ENCODE data around the gene U2AF1L4. TPM values are rescaled to one million over a fixed set of nuclear protein-coding genes. Genes with fewer than 3 reads are reported as not detected.

U2AF1L4 gene, protein sequence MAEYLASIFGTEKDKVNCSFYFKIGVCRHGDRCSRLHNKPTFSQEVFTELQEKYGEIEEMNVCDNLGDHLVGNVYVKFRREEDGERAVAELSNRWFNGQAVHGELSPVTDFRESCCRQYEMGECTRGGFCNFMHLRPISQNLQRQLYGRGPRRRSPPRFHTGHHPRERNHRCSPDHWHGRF
- total RNA-seq (10 to 100 TPM; 52.7 to 53.1 TPM), polyA plus RNA-seq (10 to 100 TPM; 43.1 to 93.1 (median 76.6) TPM), total RNA-seq (5.1 to 16.3 (median 6.0) reads per million in 6 experiments)

DNA sequence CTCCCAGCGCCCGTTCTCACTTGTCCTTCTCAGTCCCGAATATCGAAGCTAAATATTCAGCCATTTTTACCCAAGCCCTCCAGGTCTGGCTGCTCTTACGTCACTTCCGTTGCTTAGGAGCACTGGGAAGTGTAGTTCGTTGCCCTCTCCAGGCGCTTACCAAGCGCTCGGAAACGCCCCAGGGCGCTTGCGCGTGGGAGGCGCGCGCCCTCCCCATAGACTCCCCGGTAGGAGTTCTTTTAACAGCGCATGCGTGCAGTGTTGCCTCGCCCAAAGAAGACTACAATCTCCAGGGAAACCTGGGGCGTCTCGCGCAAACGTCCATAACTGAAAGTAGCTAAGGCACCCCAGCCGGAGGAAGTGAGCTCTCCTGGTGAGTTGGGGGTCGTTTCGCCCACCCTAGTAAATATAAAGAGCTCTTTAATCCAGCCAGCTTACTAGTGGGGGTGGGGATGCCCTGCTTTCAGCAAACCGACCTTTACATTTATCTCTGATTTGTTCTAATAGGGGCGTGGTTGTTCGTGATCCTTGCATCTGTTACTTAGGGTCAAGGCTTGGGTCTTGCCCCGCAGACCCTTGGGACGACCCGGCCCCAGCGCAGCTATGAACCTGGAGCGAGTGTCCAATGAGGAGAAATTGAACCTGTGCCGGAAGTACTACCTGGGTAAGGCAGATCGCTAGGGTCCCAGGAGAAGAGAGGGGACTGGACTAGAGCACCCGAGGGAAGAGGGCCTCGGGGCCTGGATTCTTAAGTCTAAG is at the start of gene U2AF1L4, which contains the start of gene PSENEN:
TSS of gene U2AF1L4 (minus strand) at position 91 of the 759 bp plus-strand sequence. CDS start at position 64, 27 bp downstream.
TSS of gene PSENEN (plus strand) at position 324 of the 759 bp plus-strand sequence. CDS start at position 604, 280 bp downstream.
- H3K36me3 Mint-ChIP-seq: peaks cover 4 to 5% (median 5%) of the 10 kb centered on the region in 3 donors
- peak within 1 kb of the TSS; percentile 91 to 99 (median 97) for H3K4me3 Mint-ChIP-seq
- no peaks in the 10 kb centered on the region for H3K27me3 Mint-ChIP-seq
- H3K27ac Mint-ChIP-seq: peak within 1 kb of the TSS; percentile 97 to 100 (median 99)
- DNase-seq (peak; percentile 89 to 99 (median 98)), ATAC-seq (peak; percentile 48 to 56)
- peaks cover 34 to 80% (median 65%) of the 10 kb centered on the region in 4 donors for H3K4me1 Mint-ChIP-seq
- H3K9me3 Mint-ChIP-seq: no peaks in the 10 kb centered on the region
- POLR2A ChIA-PET: interaction anchor here (0.6 to 5.2 kb wide), 17 partner anchors 10 to 369 kb away, joined by 3 to 36 read pairs (median 5); partner anchors contain the start of genes COX6B1, ETV2, HSPB6 and NFKBID

- ATAC-seq (no peak), DNase-seq (no peak)
- POLR2A ChIA-PET: interaction anchor here (0.6 kb wide), 1 partner anchor 288 kb away, joined by 4 read pairs; no protein-coding TSS in a partner anchor
- Mint-ChIP-seq H3K27me3 (peaks cover 19 to 50% (median 34%) of the 10 kb centered on the region in 5 donors), H3K27ac (no peak overlapping the region), H3K9me3 (no peaks in the 10 kb centered on the region), H3K36me3 (peaks cover 0 to 1% (median 0%) of the 10 kb centered on the region in 3 donors), H3K4me1 (peaks cover 6 to 10% (median 6%) of the 10 kb centered on the region in 4 donors), H3K4me3 (no peak overlapping the region)
These were observed 48.4 kb upstream of the U2AF1L4 start for GRCh38 chr19:35793381-35794165.

DNA sequence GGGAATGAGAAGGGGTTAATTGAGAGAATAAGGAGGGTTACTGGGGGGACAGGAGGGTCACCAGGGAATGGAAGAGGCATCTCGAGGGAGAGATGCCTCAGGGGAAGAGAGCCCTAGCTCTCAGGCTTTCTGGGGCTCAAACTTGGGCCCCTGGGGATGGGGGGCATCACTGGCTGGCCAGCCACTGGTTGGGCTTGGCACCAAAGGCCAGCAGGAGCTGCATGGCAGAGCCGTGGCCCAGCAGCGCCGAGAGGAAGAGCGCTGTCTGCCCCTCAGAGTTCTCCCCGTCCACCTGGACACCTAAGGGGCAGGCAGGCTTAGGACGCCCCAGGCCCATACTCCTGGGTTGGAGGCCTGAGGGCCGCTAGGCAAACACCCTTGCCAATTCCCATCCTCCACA is 47.7 kb upstream of the U2AF1L4 start:
- DNase-seq (no peak), ATAC-seq (no peak)
- POLR2A ChIA-PET: no interaction called here
- peaks cover 19 to 43% (median 32%) of the 10 kb centered on the region in 5 donors for H3K27me3 Mint-ChIP-seq
- no peaks in the 10 kb centered on the region for H3K36me3 Mint-ChIP-seq
- no peak overlapping the region for H3K4me3 Mint-ChIP-seq
- H3K4me1 Mint-ChIP-seq: peaks cover 6 to 10% (median 6%) of the 10 kb centered on the region in 4 donors
- H3K27ac Mint-ChIP-seq: no peak overlapping the region
- H3K9me3 Mint-ChIP-seq: no peaks in the 10 kb centered on the region

- H3K4me3 Mint-ChIP-seq: no peak overlapping the region
- no peaks in the 10 kb centered on the region for H3K9me3 Mint-ChIP-seq
- peaks cover 18 to 37% (median 30%) of the 10 kb centered on the region in 5 donors for H3K27me3 Mint-ChIP-seq
- H3K4me1 Mint-ChIP-seq: peaks cover 4 to 8% (median 6%) of the 10 kb centered on the region in 4 donors
- ATAC-seq (no peak), DNase-seq (no peak)
- POLR2A ChIA-PET: no interaction called here
- no peaks in the 10 kb centered on the region for H3K36me3 Mint-ChIP-seq
- peak overlapping the region in 1 of 10 donors; percentile 71 for H3K27ac Mint-ChIP-seq
These were observed 47.1 kb upstream of the U2AF1L4 start for GRCh38 chr19:35792312-35792711.

- no peak for ATAC-seq
- peaks cover 15 to 33% (median 25%) of the 10 kb centered on the region in 5 donors for H3K27me3 Mint-ChIP-seq
- H3K27ac Mint-ChIP-seq: peak overlapping the region in 1 of 10 donors; percentile 71
- POLR2A ChIA-PET: no interaction called here
- DNase-seq: no peak
- H3K9me3 Mint-ChIP-seq: no peaks in the 10 kb centered on the region
- H3K4me3 Mint-ChIP-seq: no peak overlapping the region
- H3K36me3 Mint-ChIP-seq: no peaks in the 10 kb centered on the region
- peaks cover 0 to 4% (median 3%) of the 10 kb centered on the region in 4 donors for H3K4me1 Mint-ChIP-seq
These were observed 46.6 kb upstream of the U2AF1L4 start for GRCh38 chr19:35791814-35792279.

GRCh38 chr19:35790981-35791813 is 46.0 kb upstream of the U2AF1L4 start:
- Mint-ChIP-seq H3K9me3 (no peaks in the 10 kb centered on the region), H3K27me3 (peaks cover 10 to 26% (median 18%) of the 10 kb centered on the region in 5 donors), H3K27ac (no peak overlapping the region), H3K36me3 (no peaks in the 10 kb centered on the region), H3K4me1 (peaks cover 0 to 2% (median 0%) of the 10 kb centered on the region in 4 donors), H3K4me3 (no peak overlapping the region)
- peak in 1 of 2 donors; percentile 39 for ATAC-seq
- POLR2A ChIA-PET: no interaction called here
- DNase-seq: peak in 1 of 10 donors; percentile 5

GRCh38 chr19:35789978-35790944 is 45.0 kb upstream of the U2AF1L4 start:
- peaks cover 6 to 21% (median 14%) of the 10 kb centered on the region in 5 donors for H3K27me3 Mint-ChIP-seq
- no peaks in the 10 kb centered on the region for H3K9me3 Mint-ChIP-seq
- DNase-seq (no peak), ATAC-seq (no peak)
- H3K27ac Mint-ChIP-seq: no peak overlapping the region
- peaks cover 0 to 4% (median 0%) of the 10 kb centered on the region in 4 donors for H3K4me1 Mint-ChIP-seq
- H3K36me3 Mint-ChIP-seq: no peaks in the 10 kb centered on the region
- no peak overlapping the region for H3K4me3 Mint-ChIP-seq
- POLR2A ChIA-PET: no interaction called here

DNA sequence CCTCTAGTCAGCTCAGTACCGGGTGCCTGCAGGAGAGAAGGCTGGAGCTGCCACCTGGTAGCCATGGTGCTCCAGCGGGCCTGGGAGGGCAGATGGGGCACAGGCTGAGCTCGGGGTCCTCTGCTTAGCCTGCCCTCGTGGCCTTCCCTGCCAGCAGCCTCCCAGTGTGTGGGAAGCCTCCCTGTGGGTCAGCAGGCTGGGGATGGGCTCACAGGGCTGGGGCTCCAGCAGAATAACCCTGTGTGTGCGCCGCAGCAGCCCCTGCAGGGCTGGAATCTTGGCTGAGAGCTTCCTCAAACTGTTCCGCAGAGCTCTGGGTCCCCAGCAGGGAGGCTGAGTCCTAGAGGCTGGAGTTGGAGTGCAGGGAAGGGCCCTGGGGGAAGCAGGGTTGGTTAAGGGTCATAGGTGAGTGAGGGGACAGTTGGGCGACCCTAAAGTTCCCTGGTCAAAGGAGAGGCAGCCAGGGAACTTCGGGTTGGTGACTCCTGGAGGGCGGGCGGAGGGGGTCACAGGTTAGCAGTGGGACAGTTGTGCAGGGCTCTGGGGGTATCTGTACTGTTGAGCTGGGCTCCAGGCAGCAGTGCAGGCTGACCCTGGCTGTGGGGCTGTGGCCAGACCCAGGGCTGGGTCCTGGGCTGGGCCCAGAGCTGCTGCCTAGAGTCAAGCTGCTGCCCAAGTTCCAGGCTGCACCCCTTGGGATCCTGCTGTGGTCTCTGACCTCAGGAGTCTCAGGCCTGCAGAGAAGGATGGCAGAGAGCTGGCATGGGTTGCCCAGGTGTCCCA is 44.2 kb upstream of the U2AF1L4 start:
- Mint-ChIP-seq H3K9me3 (no peaks in the 10 kb centered on the region), H3K27me3 (peaks cover 6 to 21% (median 12%) of the 10 kb centered on the region in 5 donors), H3K4me1 (peaks cover 0 to 4% (median 0%) of the 10 kb centered on the region in 4 donors), H3K27ac (no peak overlapping the region), H3K36me3 (no peaks in the 10 kb centered on the region), H3K4me3 (no peak overlapping the region)
- DNase-seq (no peak), ATAC-seq (no peak)
- POLR2A ChIA-PET: no interaction called here

GRCh38 chr19:35788205-35788960 is 43.2 kb upstream of the U2AF1L4 start:
- POLR2A ChIA-PET: no interaction called here
- Mint-ChIP-seq H3K27me3 (peaks cover 2 to 11% (median 7%) of the 10 kb centered on the region in 5 donors), H3K9me3 (no peaks in the 10 kb centered on the region), H3K27ac (no peak overlapping the region), H3K4me3 (no peak overlapping the region), H3K4me1 (peaks cover 0 to 2% (median 0%) of the 10 kb centered on the region in 4 donors), H3K36me3 (no peaks in the 10 kb centered on the region)
- DNase-seq (no peak), ATAC-seq (no peak)

All from naive thymus-derived CD8-positive, alpha-beta T cell (primary cell).